Glutamatergic neuron (in vitro differentiated cells): ENCODE data around the gene CD209. TPM values are rescaled to one million over a fixed set of nuclear protein-coding genes. Genes with fewer than 3 reads are reported as not detected.

Source experiments
- DNase-seq: peaks from one replicate; pipeline ENCODE4 v3.0.0; 2022
- H3K27ac Mint-ChIP-seq: one replicate; pipeline ENCODE4 v1.8.0; 2020; ENCODE audit warnings: mild to moderate bottlenecking, mixed read lengths, inconsistent platforms; ENCODE audit not compliant: unreplicated experiment
- H3K27me3 Mint-ChIP-seq: one replicate; pipeline ENCODE4 v1.8.0; 2020; ENCODE audit warnings: mild to moderate bottlenecking, moderate library complexity, mixed read lengths, inconsistent platforms; ENCODE audit not compliant: unreplicated experiment
- H3K36me3 Mint-ChIP-seq: one replicate; pipeline ENCODE4 v1.8.0; 2020; ENCODE audit warnings: mild to moderate bottlenecking, mixed read lengths, inconsistent platforms; ENCODE audit not compliant: unreplicated experiment
- H3K4me1 Mint-ChIP-seq: one replicate; pipeline ENCODE4 v1.8.0; 2020; ENCODE audit warnings: mild to moderate bottlenecking, low read depth, mixed read lengths, inconsistent platforms; ENCODE audit not compliant: unreplicated experiment
- H3K4me3 Mint-ChIP-seq: one replicate; pipeline ENCODE4 v1.8.0; 2020; ENCODE audit warnings: mild to moderate bottlenecking, mixed read lengths, inconsistent platforms; ENCODE audit not compliant: unreplicated experiment
- H3K9me3 Mint-ChIP-seq: one replicate; pipeline ENCODE4 v1.8.0; 2020; ENCODE audit warnings: mild to moderate bottlenecking, moderate library complexity, mixed read lengths, inconsistent platforms; ENCODE audit not compliant: unreplicated experiment
- total RNA-seq: library from RNA; stranded (reverse); fragmentation: NEBNext Ultra II Directional; extraction: Animal tissue kit (Norgen Biotek cat#: 25700); gene quantifications from one replicate; pipeline ENCODE4 v1.2.1, GENCODE V29; 2021; ENCODE audit not compliant: unreplicated experiment
- TF ChIP-seq, protein P1 (sequence below): fragments of 200-600 bp; sonication (generic); IDR thresholded peaks from one replicate; pipeline ENCODE4 v1.5.0; 2021; ENCODE audit not compliant: partially characterized antibody, unreplicated experiment

The CD209 gene
- total RNA-seq, 1 donor from 2014 or later, result not detected

DNA sequence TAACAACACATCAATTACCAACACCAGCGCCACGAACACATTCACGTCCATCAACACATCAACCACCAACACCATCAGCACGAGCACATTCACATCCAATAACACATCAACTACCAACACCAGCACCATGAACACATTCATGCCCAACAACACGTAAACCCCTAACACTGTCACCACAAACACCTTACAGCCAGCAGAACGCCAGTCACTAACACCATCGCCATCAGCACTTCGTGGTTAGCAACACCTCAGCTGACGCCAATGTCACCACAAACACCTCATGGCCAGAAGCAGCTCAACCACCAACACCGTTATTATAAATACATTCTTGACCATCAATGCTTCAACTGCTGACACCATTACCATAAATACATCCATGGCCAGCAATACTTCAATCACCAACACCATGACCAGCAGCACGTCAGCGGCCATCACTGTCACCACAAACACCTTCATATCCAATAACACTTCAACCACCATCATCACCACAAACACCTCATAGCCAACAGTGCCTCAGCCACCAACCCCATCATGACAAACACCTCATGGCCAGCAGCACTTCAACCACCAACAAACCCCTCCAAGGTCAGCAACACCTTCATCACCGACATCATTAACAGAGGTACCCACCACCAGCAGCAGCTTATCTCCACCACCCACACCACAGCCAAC lies 54.8 kb downstream of the CD209 start:
- TF ChIP-seq, protein P1, sequence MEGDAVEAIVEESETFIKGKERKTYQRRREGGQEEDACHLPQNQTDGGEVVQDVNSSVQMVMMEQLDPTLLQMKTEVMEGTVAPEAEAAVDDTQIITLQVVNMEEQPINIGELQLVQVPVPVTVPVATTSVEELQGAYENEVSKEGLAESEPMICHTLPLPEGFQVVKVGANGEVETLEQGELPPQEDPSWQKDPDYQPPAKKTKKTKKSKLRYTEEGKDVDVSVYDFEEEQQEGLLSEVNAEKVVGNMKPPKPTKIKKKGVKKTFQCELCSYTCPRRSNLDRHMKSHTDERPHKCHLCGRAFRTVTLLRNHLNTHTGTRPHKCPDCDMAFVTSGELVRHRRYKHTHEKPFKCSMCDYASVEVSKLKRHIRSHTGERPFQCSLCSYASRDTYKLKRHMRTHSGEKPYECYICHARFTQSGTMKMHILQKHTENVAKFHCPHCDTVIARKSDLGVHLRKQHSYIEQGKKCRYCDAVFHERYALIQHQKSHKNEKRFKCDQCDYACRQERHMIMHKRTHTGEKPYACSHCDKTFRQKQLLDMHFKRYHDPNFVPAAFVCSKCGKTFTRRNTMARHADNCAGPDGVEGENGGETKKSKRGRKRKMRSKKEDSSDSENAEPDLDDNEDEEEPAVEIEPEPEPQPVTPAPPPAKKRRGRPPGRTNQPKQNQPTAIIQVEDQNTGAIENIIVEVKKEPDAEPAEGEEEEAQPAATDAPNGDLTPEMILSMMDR, result no peak
- Mint-ChIP-seq H3K27me3 (no peaks in the 10 kb centered on the region), H3K9me3 (no peaks in the 10 kb centered on the region), H3K4me1 (peaks cover 2% of the 10 kb centered on the region), H3K4me3 (no peak overlapping the region), H3K27ac (no peak overlapping the region), H3K36me3 (no peaks in the 10 kb centered on the region)
- no peak for DNase-seq

DNA sequence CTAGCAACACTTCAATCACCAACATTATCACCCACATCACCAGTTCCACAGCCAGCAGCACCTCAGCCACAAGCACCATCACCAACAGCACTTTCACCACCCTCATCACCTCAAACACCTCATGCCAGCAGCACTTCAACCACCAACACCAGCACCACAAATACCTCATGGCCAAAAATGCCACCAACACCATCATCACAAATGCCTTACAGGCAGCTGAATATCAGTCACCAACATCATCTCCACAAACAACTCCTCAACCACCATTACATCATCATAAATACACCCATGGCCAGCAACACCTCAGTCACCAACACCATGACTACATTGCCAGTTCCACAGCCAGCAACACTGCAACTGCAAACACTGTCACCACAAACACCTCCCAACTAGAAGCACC lies 55.8 kb downstream of the CD209 start:
- no peak for DNase-seq
- H3K27ac Mint-ChIP-seq, result no peak overlapping the region
- H3K4me1 Mint-ChIP-seq, result peaks cover under 1% of the 10 kb centered on the region
- no peak overlapping the region for H3K4me3 Mint-ChIP-seq
- H3K9me3 Mint-ChIP-seq, result peaks cover 2% of the 10 kb centered on the region
- H3K36me3 Mint-ChIP-seq, result no peaks in the 10 kb centered on the region
- no peaks in the 10 kb centered on the region for H3K27me3 Mint-ChIP-seq
- TF ChIP-seq, protein P1, result no peak

DNA sequence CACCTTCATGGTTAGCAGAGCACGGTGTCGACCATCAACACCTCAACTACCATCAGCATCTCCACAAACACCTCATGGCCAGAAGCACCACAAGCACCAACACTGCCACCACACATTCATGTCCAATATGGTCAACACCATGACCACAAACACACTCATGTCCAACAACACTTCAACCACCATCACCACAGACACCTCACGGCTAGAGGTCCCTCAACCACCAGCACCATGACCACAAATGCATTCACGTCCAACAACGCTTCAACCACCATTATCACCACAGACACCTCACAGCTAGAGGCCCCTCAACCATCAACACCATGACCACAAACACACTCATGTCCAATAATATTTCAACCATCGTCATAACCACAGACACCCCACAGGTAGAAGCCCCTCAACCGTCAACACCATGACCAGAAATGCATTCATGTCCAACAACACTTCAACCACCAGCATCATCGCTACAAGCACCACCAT lies 56.5 kb downstream of the CD209 start:
- TF ChIP-seq, protein P1, result no peak
- Mint-ChIP-seq H3K4me3 (no peak overlapping the region), H3K27ac (no peak overlapping the region), H3K9me3 (peaks cover 2% of the 10 kb centered on the region), H3K36me3 (no peaks in the 10 kb centered on the region), H3K4me1 (no peaks in the 10 kb centered on the region), H3K27me3 (peaks cover 2% of the 10 kb centered on the region)
- DNase-seq, result no peak

Other genes starting within 250 kb of the CD209 start
- 148 TPM for gene ZNF358, start 231.4 kb downstream of the CD209 start, total RNA-seq
- gene MCOLN1, start 224.9 kb downstream of the CD209 start, total RNA-seq, result 39.8 TPM
- 82.0 TPM for gene PNPLA6, start 211.8 kb downstream of the CD209 start, total RNA-seq
- 47.6 TPM for gene CAMSAP3, start 151.7 kb downstream of the CD209 start, total RNA-seq
- gene XAB2, start 118.0 kb downstream of the CD209 start, total RNA-seq, result 32.8 TPM
- 186 TPM for gene PET100, start 117.7 kb downstream of the CD209 start, total RNA-seq
- gene PCP2, start 113.8 kb downstream of the CD209 start, total RNA-seq, result not detected
- gene STXBP2, start 110.4 kb downstream of the CD209 start, total RNA-seq, result 32.8 TPM
- not detected for gene RETN, start 78.5 kb downstream of the CD209 start, total RNA-seq
- gene MCEMP1, start 70.4 kb downstream of the CD209 start, total RNA-seq, result not detected
- gene TRAPPC5, start 66.7 kb downstream of the CD209 start, total RNA-seq, result 142 TPM
- not detected for gene FCER2, start 45.4 kb downstream of the CD209 start, total RNA-seq
- 14.8 TPM for gene CLEC4G, start 15.4 kb downstream of the CD209 start, total RNA-seq
- gene CLEC4M, start 15.7 kb upstream of the CD209 start, total RNA-seq, result not detected
- 36.4 TPM for gene EVI5L, start 82.7 kb upstream of the CD209 start, total RNA-seq
- gene PRR36, start 126.9 kb upstream of the CD209 start, total RNA-seq, result 37.4 TPM
- gene LRRC8E, start 141.0 kb upstream of the CD209 start, total RNA-seq, result not detected
- gene MAP2K7, start 156.3 kb upstream of the CD209 start, total RNA-seq, result 44.2 TPM
- gene TGFBR3L, start 167.3 kb upstream of the CD209 start, total RNA-seq, result 0.69 TPM
- gene SNAPC2, start 172.8 kb upstream of the CD209 start, total RNA-seq, result 18.6 TPM
- 90.6 TPM for gene CTXN1, start 178.6 kb upstream of the CD209 start, total RNA-seq
- gene TIMM44, start 196.1 kb upstream of the CD209 start, total RNA-seq, result 109 TPM